Measurements from ENCODE around the gene NDUFB1. TPM values are rescaled to one million over a fixed set of nuclear protein-coding genes. Genes with fewer than 3 reads are reported as not detected.

The NDUFB1 gene
- total RNA-seq, result 298 and 332 TPM in 2 replicates

GRCh38 chr14:92121670-92122350, at the start of gene NDUFB1, which contains the start of gene CPSF2:
Gene NDUFB1 (minus strand): TSS chr14:92121706. CDS start chr14:92117637, 4,069 bp downstream.
Gene CPSF2 (plus strand): TSS chr14:92121969. CDS start chr14:92130985, 9,016 bp downstream.

GRCh38 chr14:92106143-92106926, 15.2 kb downstream of the NDUFB1 start, which contains the start of gene ATXN3:
Gene ATXN3 (minus strand): TSS chr14:92106582. CDS start chr14:92106552, 30 bp downstream.

Other genes with a start within 250 kb of the NDUFB1 start
- 58.3 and 74.8 TPM in 2 replicates for gene FBLN5, start 174.0 kb downstream of the NDUFB1 start, total RNA-seq
- gene TRIP11, start 81.6 kb downstream of the NDUFB1 start, total RNA-seq, result 28.5 and 35.9 TPM in 2 replicates
- gene ATXN3, start 15.1 kb downstream of the NDUFB1 start, total RNA-seq, result 20.2 and 42.9 TPM in 2 replicates
- gene CPSF2, start 263 bp upstream of the NDUFB1 start, total RNA-seq, result 23.5 and 32.9 TPM in 2 replicates
- gene SLC24A4, start 201.5 kb upstream of the NDUFB1 start, total RNA-seq, result not detected in 2 replicates

Data from cardiac atrium fibroblast (primary cell).